Astrocyte (in vitro differentiated cells and primary cell): ENCODE results near the gene GSTA5. TPM values are rescaled to one million over a fixed set of nuclear protein-coding genes. Genes with fewer than 3 reads are reported as not detected.
"Not testable (repeated sequence)": the region's sequence is repeated elsewhere in the genome, so short reads cannot be mapped to it uniquely, and the experiment has no call there.

Experiments
- DNase-seq: peaks from one replicate; pipeline ENCODE4 v3.0.0-alpha.2; 2010; ENCODE audit warnings: low read depth
- FAIRE-seq: peaks from 2 replicates; lab custom pipeline; 2011; peaks lifted over from hg19 to GRCh38; lab: Jason Lieb, UNC
- H2AFZ ChIP-seq: 2 replicates; pipeline ENCODE4 v1.6.0; 2012; ENCODE audit warnings: low read depth, low read length, inconsistent platforms
- H3K27ac ChIP-seq: 2 replicates; pipeline ENCODE4 v1.5.1; 2011; ENCODE audit warnings: low read depth, low read length, inconsistent platforms
- H3K27me3 ChIP-seq: 2 replicates; pipeline ENCODE4 v1.6.0; 2011; ENCODE audit warnings: low read length, inconsistent platforms; ENCODE audit not compliant: insufficient read depth
- H3K36me3 ChIP-seq: 2 replicates; pipeline ENCODE4 v1.5.1; 2011; ENCODE audit warnings: low read length, inconsistent platforms; ENCODE audit not compliant: insufficient read depth
- H3K4me1 ChIP-seq: 2 replicates; pipeline ENCODE4 v1.5.1; 2011; ENCODE audit warnings: low read length, inconsistent platforms; ENCODE audit not compliant: insufficient read depth
- H3K4me2 ChIP-seq: 2 replicates; pipeline ENCODE4 v1.6.0; 2012; ENCODE audit warnings: low read length, inconsistent platforms
- H3K4me3 ChIP-seq: 2 replicates; pipeline ENCODE4 v1.5.1; 2011; ENCODE audit warnings: low read depth, mild to moderate bottlenecking, low read length, inconsistent platforms; ENCODE audit not compliant: insufficient read depth
- H3K79me2 ChIP-seq: 2 replicates; pipeline ENCODE4 v1.6.0; 2012; ENCODE audit warnings: mild to moderate bottlenecking, low read length, inconsistent platforms; ENCODE audit not compliant: insufficient read depth
- H3K9ac ChIP-seq: 2 replicates; pipeline ENCODE4 v1.6.0; 2012; ENCODE audit warnings: mild to moderate bottlenecking, low read length, inconsistent platforms
- H3K9me3 ChIP-seq: 2 replicates; pipeline ENCODE4 v1.5.1; 2012; ENCODE audit warnings: low read depth, mild to moderate bottlenecking, low read length, inconsistent platforms; ENCODE audit not compliant: insufficient read depth
- H4K20me1 ChIP-seq: 2 replicates; pipeline ENCODE4 v1.6.0; 2012; ENCODE audit warnings: low read length, inconsistent platforms; ENCODE audit not compliant: insufficient read depth
- H3K27ac Mint-ChIP-seq: one replicate; pipeline ENCODE4 v1.8.0; 2021; ENCODE audit warnings: mild to moderate bottlenecking, mixed read lengths; ENCODE audit not compliant: unreplicated experiment
- H3K27me3 Mint-ChIP-seq: one replicate; pipeline ENCODE4 v1.8.0; 2021; ENCODE audit warnings: low read depth, mixed read lengths; ENCODE audit not compliant: unreplicated experiment
- H3K36me3 Mint-ChIP-seq: one replicate; pipeline ENCODE4 v1.8.0; 2021; ENCODE audit warnings: low read depth, mixed read lengths; ENCODE audit not compliant: unreplicated experiment
- H3K4me1 Mint-ChIP-seq: one replicate; pipeline ENCODE4 v1.8.0; 2021; ENCODE audit warnings: low read depth, mixed read lengths; ENCODE audit not compliant: unreplicated experiment
- H3K4me3 Mint-ChIP-seq: one replicate; pipeline ENCODE4 v1.8.0; 2021; ENCODE audit warnings: mild to moderate bottlenecking, moderate library complexity, mixed read lengths; ENCODE audit not compliant: unreplicated experiment
- H3K9me3 Mint-ChIP-seq: one replicate; pipeline ENCODE4 v1.8.0; 2021; ENCODE audit warnings: mild to moderate bottlenecking, mixed read lengths; ENCODE audit not compliant: unreplicated experiment
- EZH2 ChIP-seq: IDR thresholded peaks from 2 replicates; pipeline ENCODE4 v1.6.1; 2012; ENCODE audit warnings: mild to moderate bottlenecking, low read length, inconsistent platforms; ENCODE audit not compliant: insufficient read depth
- total RNA-seq: library from RNA; stranded (reverse); gene quantifications from 2 replicates; pipeline ENCODE4 v1.2.1, GENCODE V29; 2021
- TF ChIP-seq, protein P1 (sequence below): IDR thresholded peaks from 2 replicates; pipeline ENCODE4 v1.5.1; 2011; ENCODE audit warnings: low read depth, mild to moderate bottlenecking, inconsistent platforms, low read length, moderate library complexity; ENCODE audit not compliant: insufficient read depth

Gene GSTA5
- total RNA-seq, 1 donor from 2014 or later = not detected

DNA sequence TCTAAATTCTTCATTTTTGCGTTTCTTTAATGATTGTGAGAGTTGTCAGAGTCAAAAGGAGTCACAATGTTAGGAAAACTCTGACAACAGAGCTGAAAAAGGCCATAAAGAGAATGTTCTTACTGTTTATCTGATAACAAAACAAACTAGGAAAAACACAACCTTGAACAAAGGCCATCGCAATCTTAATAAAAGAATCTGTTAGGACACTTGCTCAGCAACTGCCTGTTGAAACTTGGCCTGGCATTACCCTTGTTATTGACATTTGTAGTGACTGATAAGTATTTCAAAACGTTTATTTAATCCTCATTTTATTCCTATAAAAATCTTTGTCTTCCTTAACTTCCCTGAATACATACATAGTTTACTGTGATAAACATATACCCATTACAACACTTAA lies 52.7 kb downstream of the GSTA5 start:
- H3K27me3 ChIP-seq = no peaks in the 10 kb centered on the region
- H3K4me1 ChIP-seq = no peaks in the 10 kb centered on the region
- Mint-ChIP-seq H3K27me3 (no peaks in the 10 kb centered on the region), H3K4me3 (no peak overlapping the region), H3K9me3 (peaks cover 15% of the 10 kb centered on the region), H3K4me1 (peaks cover 26% of the 10 kb centered on the region), H3K27ac (peak overlapping the region; percentile 84), H3K36me3 (peaks cover 3% of the 10 kb centered on the region)
- no peak overlapping the region for H3K9ac ChIP-seq
- TF ChIP-seq EZH2 = no peak
- TF ChIP-seq, protein P1, sequence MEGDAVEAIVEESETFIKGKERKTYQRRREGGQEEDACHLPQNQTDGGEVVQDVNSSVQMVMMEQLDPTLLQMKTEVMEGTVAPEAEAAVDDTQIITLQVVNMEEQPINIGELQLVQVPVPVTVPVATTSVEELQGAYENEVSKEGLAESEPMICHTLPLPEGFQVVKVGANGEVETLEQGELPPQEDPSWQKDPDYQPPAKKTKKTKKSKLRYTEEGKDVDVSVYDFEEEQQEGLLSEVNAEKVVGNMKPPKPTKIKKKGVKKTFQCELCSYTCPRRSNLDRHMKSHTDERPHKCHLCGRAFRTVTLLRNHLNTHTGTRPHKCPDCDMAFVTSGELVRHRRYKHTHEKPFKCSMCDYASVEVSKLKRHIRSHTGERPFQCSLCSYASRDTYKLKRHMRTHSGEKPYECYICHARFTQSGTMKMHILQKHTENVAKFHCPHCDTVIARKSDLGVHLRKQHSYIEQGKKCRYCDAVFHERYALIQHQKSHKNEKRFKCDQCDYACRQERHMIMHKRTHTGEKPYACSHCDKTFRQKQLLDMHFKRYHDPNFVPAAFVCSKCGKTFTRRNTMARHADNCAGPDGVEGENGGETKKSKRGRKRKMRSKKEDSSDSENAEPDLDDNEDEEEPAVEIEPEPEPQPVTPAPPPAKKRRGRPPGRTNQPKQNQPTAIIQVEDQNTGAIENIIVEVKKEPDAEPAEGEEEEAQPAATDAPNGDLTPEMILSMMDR = no peak
- no peaks in the 10 kb centered on the region for H3K36me3 ChIP-seq
- no peak overlapping the region for H3K27ac ChIP-seq
- H3K4me2 ChIP-seq = no peak overlapping the region
- FAIRE-seq = no peak
- no peaks in the 10 kb centered on the region for H3K79me2 ChIP-seq
- H3K4me3 ChIP-seq = no peak overlapping the region
- H2AFZ ChIP-seq = no peak overlapping the region
- no peak for DNase-seq
- H3K9me3 ChIP-seq = no peaks in the 10 kb centered on the region
- no peaks in the 10 kb centered on the region for H4K20me1 ChIP-seq

DNA sequence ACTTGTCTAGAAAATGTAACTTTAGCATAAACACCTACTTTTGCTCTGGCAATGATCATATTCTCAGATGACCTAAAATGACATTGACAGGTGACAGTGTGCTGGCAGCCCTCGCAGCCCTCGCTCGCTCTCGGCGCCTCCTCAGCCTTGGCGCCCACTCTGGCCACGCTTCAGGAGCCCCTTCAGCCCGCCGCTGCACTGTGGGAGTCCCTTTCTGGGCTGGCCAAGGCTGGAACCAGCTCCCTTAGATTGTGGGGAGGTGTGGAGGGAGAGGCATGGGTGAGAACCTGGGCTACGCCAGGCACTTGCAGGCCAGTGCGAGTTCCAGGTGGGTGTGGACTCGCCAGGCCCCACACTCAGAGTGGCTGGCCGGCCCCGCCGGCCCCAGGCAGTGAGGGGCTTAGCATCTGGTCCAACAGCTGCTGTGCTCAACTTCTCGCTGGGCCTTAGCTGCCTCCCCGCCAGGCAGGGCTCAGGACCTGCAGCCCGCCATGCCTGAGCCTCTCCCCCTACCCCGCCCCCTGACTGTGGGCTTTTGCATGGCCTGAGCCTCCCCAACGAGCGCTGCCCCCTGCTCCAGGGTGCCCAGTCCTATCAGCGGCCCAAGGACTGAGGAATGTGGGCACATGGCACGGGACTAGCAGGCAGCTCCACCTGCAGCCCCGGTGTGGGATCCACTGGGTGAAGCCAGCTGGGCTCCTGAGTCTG lies 54.2 kb downstream of the GSTA5 start:
- Histone ChIP-seq H3K79me2 (no peaks in the 10 kb centered on the region), H3K27me3 (no peaks in the 10 kb centered on the region), H3K27ac (no peak overlapping the region), H3K36me3 (no peaks in the 10 kb centered on the region), H3K4me3 (no peak overlapping the region), H3K4me1 (no peaks in the 10 kb centered on the region), H3K9ac (no peak overlapping the region), H3K4me2 (no peak overlapping the region), H4K20me1 (no peaks in the 10 kb centered on the region), H2AFZ (no peak overlapping the region), H3K9me3 (no peaks in the 10 kb centered on the region)
- no peak for FAIRE-seq
- TF ChIP-seq EZH2 = no peak
- TF ChIP-seq, protein P1 = no peak
- Mint-ChIP-seq H3K27me3 (no peaks in the 10 kb centered on the region), H3K27ac (no peak overlapping the region), H3K36me3 (peaks cover 3% of the 10 kb centered on the region), H3K9me3 (peaks cover 5% of the 10 kb centered on the region), H3K4me3 (no peak overlapping the region), H3K4me1 (peaks cover 26% of the 10 kb centered on the region)
- no peak for DNase-seq

DNA sequence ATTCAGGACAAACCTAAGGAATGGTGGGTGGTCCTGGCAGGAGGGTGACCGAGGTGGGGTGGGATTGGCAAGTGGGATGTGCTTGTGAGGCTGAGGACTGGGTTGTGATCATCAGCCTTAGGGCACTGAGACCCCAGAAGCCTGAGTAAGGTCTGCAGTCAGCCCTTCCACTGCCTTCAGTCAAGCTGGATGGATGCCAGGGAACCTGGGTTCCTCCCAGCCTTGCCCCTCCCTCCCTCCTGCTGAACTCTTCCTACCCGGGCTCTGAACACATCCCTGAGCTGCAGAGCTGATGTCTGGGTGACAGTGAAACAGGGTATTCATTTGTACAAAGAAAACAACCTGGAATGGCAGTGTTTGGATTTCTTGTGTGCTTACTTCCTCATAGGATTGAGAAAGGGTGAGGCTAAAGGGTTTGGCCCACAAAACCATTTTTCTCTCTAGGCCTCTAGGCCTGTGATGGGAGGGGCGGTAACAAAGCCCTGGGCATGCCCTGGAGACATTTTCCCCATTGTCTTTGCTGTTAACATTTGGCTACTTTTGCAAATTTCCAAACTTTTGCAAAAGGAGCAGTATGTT lies 57.8 kb downstream of the GSTA5 start:
- H3K79me2 ChIP-seq, H3K36me3 ChIP-seq, H3K4me1 ChIP-seq, H3K9ac ChIP-seq, H2AFZ ChIP-seq, H3K27ac Mint-ChIP-seq, H3K4me3 ChIP-seq, DNase-seq, H3K9me3 ChIP-seq, FAIRE-seq, H3K27ac ChIP-seq, H4K20me1 ChIP-seq, H3K27me3 Mint-ChIP-seq, H3K9me3 Mint-ChIP-seq, H3K4me1 Mint-ChIP-seq, H3K36me3 Mint-ChIP-seq, H3K4me3 Mint-ChIP-seq, H3K27me3 ChIP-seq, H3K4me2 ChIP-seq: not testable (repeated sequence)

DNA sequence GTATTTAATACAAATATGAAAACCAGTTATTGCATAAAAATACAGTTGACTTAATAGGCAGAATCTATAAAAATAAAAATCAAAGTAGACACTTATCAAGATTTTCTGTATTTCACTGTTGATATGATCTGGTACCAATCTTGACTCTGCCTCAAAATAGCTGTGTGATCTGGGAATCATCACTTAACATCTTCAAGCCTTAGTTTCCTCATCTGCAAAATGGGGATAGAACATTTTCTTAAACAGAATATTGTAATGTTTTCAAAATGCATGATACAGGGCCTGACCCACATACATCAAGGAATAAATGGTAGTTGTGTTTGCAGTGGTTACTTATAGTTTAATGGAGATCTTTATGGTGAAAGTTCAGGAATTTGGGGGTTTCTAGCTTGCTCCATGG lies 58.4 kb downstream of the GSTA5 start:
- not testable (repeated sequence) for H3K4me1 Mint-ChIP-seq, H3K9ac ChIP-seq, H3K4me3 Mint-ChIP-seq, H3K4me1 ChIP-seq, H3K27ac Mint-ChIP-seq, H3K79me2 ChIP-seq, H3K36me3 ChIP-seq, H3K27ac ChIP-seq, H3K27me3 Mint-ChIP-seq, FAIRE-seq, H2AFZ ChIP-seq, H3K36me3 Mint-ChIP-seq, DNase-seq, H4K20me1 ChIP-seq, H3K4me3 ChIP-seq, H3K9me3 ChIP-seq, H3K27me3 ChIP-seq, H3K4me2 ChIP-seq
- peaks cover 11% of the 10 kb centered on the region for H3K9me3 Mint-ChIP-seq
